ENCODE results near the gene APBB3.

APBB3 gene

DNA sequence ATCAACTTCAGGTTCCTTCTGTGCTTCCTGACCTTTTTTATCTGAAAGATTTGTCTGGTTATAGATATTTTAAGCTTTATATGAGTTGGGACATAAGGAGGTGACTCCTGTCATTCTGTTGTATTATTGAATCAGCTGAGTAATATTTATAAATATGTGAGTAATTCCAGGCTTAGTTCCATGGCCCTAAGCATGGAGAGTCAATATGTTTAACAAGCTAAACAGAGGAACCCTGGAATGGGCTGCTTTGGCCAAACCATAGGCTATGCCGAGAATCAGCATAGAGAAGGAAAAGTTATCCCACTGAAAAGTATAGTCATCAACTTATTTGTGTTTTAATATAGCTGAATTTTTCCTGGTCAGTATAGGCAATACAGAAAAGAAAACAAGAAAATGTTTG, 24.2 kb downstream of the APBB3 start:
- TF ChIP-seq, protein P1, sequence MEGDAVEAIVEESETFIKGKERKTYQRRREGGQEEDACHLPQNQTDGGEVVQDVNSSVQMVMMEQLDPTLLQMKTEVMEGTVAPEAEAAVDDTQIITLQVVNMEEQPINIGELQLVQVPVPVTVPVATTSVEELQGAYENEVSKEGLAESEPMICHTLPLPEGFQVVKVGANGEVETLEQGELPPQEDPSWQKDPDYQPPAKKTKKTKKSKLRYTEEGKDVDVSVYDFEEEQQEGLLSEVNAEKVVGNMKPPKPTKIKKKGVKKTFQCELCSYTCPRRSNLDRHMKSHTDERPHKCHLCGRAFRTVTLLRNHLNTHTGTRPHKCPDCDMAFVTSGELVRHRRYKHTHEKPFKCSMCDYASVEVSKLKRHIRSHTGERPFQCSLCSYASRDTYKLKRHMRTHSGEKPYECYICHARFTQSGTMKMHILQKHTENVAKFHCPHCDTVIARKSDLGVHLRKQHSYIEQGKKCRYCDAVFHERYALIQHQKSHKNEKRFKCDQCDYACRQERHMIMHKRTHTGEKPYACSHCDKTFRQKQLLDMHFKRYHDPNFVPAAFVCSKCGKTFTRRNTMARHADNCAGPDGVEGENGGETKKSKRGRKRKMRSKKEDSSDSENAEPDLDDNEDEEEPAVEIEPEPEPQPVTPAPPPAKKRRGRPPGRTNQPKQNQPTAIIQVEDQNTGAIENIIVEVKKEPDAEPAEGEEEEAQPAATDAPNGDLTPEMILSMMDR (IDR thresholded peaks at IDR 0.05), result no peak

DNA sequence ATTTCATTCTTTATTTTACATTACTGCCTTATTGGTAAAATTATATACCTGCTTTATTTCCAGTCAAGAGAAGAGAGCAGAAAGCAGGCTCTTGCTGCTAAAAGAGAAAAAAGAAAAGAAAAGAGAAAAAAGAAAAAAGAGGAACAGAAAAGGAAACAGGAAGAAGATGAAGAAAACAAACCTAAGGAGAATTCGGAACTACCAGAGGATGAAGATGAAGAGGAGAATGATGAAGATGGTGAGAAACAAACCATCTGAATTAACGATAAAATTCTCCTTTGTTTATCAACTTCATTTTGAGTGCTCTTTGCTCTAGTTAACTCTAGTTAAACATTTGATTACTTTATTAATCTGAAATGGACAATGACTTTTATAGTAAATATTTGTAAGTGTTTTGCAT, 40.4 kb downstream of the APBB3 start:
- TF ChIP-seq, protein P1 (IDR thresholded peaks at IDR 0.05), result no peak

GRCh38 chr5:140513124-140513523, 51.3 kb downstream of the APBB3 start:
- TF ChIP-seq, protein P1 (IDR thresholded peaks at IDR 0.05), result no peak

GRCh38 chr5:140509898-140510297, 54.5 kb downstream of the APBB3 start:
- TF ChIP-seq, protein P1 (IDR thresholded peaks at IDR 0.05), result no peak
